ENCODE results near the gene RPS19BP1.
"Not testable (repeated sequence)": the region's sequence is repeated elsewhere in the genome, so short reads cannot be mapped to it uniquely, and the experiment has no call there.

The RPS19BP1 gene

DNA sequence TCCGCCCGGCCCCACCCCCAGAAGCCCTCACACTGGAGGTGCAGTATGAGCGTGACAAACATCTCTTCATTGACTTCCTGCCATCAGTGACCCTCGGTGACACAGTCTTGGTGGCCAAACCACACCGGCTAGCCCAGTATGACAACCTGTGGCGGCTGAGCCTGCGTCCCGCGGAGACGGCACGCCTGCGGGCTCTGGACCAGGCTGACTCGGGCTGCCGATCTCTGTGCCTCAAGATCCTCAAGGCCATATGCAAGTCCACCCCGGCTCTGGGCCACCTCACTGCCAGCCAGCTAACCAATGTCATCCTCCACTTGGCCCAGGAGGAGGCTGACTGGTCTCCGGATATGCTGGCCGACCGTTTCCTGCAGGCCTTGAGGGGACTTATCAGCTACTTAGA lies 18.8 kb downstream of the RPS19BP1 start:
- DNase-seq (ENCODE audit: low read depth): no peak

DNA sequence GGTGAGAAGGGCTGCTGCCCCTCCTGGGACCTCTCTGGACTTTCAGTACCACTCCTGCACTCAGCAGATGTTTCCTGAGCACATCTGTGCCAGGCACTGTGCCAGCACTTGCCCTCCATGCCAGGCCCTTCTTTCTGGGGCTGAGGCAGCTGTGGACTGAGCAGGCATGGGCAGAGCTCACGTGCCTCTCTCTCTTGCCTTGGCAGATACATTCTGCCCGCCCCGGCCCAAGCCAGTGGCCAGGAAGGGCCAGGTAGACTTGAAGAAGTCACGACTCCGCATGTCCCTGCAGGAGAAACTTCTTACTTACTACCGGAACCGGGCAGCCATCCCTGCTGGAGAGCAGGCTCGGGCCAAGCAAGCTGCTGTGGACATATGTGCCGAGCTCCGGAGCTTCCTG lies 20.5 kb downstream of the RPS19BP1 start:
- no peak for DNase-seq (ENCODE audit: low read depth)

- DNase-seq (ENCODE audit: low read depth): no peak
These were observed 21.3 kb downstream of the RPS19BP1 start for GRCh38 chr22:39511226-39511625.

DNA sequence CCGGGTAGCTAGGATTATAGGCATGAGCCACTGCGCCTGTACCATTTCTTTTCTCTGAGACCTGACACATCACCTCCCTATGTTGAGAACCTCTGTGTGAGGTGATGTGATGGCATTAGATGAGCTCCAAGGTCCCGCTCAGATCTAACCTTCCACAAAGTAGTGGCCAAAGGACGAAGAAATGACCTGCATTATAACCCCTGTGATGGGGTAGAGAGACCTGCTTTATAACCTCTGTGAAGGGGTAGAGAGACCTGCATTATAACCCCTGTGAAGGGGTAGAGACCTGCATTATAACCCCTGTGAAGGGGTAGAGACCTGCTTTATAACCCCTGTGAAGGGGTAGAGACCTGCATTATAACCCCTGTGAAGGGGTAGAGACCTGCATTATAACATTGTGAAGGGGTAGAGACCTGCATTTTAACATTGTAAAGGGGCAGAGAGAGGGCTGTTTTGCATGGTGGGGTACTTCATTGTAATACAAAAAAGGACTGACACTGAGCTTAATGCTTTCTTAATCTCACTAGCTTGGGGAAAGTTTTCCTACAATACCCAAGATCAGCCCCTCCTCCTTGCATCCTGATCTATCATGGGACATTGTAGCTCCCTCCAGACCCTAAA lies 21.9 kb downstream of the RPS19BP1 start:
- no peak for DNase-seq (ENCODE audit: low read depth)

GRCh38 chr22:39508393-39508792 lies 24.2 kb downstream of the RPS19BP1 start:
- no peak for DNase-seq (ENCODE audit: low read depth)

DNA sequence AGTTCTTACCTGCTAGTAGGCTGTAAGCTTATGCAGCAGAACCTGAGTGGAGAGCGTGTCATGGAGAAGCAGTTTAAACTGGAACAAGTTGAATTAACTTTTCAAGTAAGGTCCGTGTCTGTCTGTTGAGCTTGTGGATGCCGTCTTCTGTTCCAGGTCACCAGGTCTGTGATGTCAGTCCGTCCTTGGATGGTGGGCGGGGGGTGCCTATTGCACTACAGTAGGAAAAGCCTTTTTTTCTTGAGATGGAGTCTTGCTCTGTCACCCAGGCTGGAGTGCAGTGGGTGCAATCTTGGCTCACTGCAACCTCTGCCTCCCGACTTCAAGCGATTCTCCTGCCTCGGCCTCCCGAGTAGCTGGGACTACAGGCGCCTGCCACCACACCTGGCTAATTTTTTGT lies 25.5 kb downstream of the RPS19BP1 start:
- not testable (repeated sequence) for DNase-seq (ENCODE audit: low read depth)

DNA sequence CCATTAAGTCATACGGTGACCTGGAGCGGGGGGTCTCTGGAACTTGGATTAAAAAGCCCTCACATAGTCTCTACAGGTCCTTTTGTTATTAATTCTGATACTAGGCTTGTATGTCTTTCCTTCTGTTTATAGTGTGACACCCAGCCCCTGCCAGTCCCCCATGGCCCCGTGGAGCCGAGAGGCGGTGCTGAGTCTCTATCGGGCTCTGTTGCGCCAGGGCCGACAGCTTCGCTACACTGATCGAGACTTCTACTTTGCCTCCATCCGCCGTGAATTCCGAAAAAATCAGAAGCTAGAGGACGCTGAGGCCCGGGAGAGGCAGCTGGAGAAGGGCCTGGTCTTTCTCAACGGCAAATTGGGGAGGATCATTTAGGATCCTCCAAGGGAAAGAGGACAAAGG lies 28.5 kb downstream of the RPS19BP1 start:
- no peak for DNase-seq (ENCODE audit: low read depth)

GRCh38 chr22:39503630-39504029 lies 28.9 kb downstream of the RPS19BP1 start:
- no peak for DNase-seq (ENCODE audit: low read depth)

- DNase-seq (ENCODE audit: low read depth): no peak
These were observed 29.6 kb downstream of the RPS19BP1 start for GRCh38 chr22:39502789-39503409.

GRCh38 chr22:39502109-39502788 lies 30.3 kb downstream of the RPS19BP1 start, which contains the start of gene MIEF1:
TSS of gene MIEF1 (plus strand) at chr22:39502290. CDS start at chr22:39511295, 9,005 bp downstream.
- peak; percentile 80 for DNase-seq (ENCODE audit: low read depth)

DNA sequence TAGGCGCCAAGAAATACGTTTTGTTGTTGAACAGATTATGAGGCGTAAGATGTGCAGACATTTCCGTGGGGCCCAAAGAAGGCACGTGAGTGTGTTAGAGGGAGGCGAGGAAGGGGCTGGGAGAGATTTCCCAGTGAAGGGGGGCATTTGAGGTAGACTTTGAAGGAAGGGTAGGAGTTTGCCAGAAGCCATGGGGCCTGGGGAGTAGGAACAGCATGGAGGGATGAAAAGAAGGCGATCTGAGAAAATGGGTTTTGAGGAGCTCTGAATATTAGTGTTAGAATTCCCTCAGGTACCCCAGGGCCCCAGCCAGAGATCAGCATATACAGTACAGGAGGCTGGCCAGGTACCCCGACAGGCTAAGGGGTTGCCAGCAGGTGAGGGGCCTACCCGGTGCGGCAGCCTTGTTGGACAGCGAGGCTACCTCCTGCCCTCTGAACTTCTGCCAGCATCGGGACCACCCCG lies 30.9 kb downstream of the RPS19BP1 start:
- no peak for DNase-seq (ENCODE audit: low read depth)

DNA sequence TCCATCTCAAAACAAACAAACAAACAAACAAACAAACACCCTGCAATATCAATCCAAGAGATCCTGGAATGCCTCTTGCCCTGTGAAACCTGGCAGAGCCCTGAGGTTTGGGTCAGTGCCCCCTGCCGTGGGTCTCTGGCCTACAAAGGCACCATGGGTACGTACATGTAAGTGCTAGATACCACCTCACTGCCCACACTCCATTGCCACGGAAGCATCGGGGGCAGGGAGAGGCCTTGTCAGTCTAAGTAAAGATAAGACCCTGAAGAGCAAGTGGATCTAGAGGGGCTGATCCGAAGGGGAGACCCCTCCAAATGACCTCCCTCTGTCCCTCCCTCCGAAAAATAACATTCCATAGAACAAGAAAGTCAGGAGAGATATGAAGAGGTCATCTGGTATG lies 32.4 kb downstream of the RPS19BP1 start:
- no peak for DNase-seq (ENCODE audit: low read depth)

GRCh38 chr22:39498802-39499201 lies 33.7 kb downstream of the RPS19BP1 start:
- no peak for DNase-seq (ENCODE audit: low read depth)

DNA sequence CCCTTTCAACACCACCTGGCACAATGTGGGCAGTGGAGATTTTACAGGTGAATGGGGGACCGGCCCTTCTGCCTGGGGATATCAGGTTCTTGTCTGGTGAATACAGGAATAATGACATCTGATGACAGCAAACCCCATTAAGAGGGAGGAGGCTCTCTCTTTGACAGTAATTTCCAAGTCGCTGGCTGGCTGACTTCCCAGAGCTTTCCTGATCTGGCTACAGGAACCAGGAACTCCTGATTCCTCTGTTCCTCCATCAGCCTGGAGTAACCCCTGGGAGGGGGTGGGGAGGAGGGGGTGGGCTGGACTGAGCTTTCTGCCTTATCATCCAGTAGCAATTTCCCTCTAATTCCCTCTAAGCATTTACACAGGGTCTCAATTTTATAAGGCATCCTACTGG lies 34.2 kb downstream of the RPS19BP1 start:
- no peak for DNase-seq (ENCODE audit: low read depth)

DNA sequence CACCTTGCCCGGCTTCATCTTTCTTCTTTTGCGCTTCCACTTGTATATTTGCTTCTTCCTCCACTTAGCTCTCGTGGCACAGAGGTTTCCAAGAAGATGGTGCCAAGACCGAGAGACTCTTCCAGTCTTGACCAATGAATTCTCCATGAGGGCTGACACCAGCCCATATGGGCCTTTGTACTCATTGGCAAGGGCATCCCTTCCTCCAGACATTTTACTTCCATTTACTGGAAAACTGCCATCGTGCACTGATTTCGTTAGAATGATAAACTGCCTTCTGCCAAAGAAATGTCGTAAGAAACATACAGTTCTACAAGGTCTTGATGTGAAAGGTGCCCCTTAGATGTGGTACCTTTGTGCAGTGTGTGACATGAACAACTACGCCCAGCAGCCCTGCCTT lies 35.1 kb downstream of the RPS19BP1 start:
- no peak for DNase-seq (ENCODE audit: low read depth)

GRCh38 chr22:39496131-39496838 lies 36.3 kb downstream of the RPS19BP1 start:
- DNase-seq (ENCODE audit: low read depth): peak; percentile 31

GRCh38 chr22:39494471-39495120 lies 38.0 kb downstream of the RPS19BP1 start:
- no peak for DNase-seq (ENCODE audit: low read depth)

DNA sequence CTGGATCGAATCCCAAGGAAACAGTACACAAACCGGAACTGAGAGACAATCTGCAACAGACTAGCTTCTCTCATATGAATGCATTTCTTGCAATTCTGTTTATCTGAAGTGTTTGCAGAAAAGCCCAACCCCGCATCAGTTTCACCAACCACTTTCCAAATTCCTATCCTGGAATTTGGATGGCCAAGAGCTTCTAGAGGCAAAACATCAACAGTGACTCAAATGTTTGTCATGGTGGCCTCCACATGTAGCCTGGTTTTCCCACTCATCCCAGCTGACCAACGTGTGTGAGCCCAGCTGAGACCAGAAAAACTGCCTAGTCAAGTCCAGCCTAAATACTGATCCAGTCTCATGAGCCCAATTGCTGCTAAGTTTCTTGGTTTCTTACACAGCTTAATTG lies 38.8 kb downstream of the RPS19BP1 start:
- DNase-seq (ENCODE audit: low read depth): no peak

DNA sequence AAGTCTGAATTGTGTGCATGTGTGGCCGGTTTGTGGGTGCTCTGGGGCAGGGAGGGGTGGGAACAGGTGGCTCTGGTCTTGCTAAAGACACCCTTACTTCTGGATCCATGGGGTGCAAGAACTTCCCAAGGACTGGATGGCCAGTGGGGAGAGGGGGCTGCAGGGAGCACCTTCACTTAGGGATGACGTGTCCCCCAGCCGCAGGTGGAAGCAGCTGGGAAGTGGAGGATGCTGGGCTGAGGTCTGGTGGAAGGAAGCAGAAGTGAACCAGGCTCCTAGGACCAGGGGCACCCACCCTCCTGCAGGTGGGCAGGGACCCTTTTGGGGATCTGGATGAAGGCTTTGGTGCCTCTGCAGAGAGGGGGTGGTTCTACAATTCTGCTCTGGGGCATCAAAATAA lies 40.4 kb downstream of the RPS19BP1 start:
- DNase-seq (ENCODE audit: low read depth): no peak

GRCh38 chr22:39491696-39492095 lies 40.9 kb downstream of the RPS19BP1 start:
- DNase-seq (ENCODE audit: low read depth): no peak

- DNase-seq (ENCODE audit: low read depth): no peak
These were observed 41.4 kb downstream of the RPS19BP1 start for GRCh38 chr22:39490966-39491680.

Data from stimulated activated CD8-positive, alpha-beta memory T cell treated with anti-CD3 and anti-CD28 coated beads, Interleukin-15, amount 100 ng/mL, for 1 hour (primary cell).